GM18909 (cell line): ENCODE results near the gene GPR137B.
"Not testable (repeated sequence)": the region's sequence is repeated elsewhere in the genome, so short reads cannot be mapped to it uniquely, and the experiment has no call there.

Experiments
- ATAC-seq: cut with Tn5 transposase; IDR thresholded peaks from one replicate; pipeline ENCODE4 v1.9.1; 2021; ENCODE audit warnings: mild to moderate bottlenecking; ENCODE audit not compliant: unreplicated experiment, poor library complexity

Gene GPR137B

DNA sequence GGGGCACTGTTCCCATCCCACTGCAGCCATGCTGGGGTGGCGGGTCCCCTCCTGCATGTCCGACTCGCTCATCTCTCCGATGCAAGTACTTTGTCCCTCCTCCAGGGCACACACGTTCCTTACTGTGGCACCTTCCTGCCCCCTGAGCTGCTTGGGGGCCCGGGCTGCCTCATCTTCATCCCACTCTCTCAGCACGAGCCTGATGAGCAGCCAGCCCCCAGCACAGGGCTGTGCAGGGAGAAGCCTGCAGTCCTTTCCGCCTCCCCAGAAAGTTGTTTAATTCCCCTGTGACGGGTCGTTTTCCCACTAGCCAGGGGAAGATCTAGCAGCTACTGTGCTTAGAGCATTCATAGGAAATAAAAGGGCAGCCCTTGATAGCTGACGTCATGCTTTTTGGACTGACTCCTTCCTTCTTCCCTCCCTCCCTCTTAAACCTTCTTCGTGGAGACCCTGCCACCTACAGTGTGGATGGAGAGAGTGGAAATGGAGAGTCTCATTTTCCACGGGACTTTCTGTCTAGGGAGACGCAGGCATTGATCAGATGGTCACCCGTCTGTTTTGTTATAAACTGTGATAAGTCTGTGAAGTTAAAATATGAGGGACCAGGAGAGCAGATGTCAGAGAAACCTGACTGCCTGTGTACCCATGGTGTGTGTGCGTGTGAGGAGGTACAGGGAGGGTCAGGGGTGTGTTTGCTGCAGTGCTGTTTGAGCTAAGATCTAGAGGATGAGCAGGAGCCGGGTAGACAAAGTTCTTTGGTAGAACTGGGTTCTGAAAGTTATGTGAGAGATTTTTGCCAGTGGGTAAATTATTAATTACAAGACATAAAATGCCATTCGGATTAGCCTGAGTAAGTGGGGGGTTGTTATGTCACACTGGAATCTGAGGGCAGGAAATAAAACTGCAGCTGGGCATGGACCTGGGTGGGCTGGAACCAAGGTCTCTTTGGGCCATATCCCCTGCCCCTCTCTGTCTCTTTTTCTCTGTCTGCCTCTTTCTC lies 34.3 kb downstream of the GPR137B start:
- no peak for ATAC-seq

DNA sequence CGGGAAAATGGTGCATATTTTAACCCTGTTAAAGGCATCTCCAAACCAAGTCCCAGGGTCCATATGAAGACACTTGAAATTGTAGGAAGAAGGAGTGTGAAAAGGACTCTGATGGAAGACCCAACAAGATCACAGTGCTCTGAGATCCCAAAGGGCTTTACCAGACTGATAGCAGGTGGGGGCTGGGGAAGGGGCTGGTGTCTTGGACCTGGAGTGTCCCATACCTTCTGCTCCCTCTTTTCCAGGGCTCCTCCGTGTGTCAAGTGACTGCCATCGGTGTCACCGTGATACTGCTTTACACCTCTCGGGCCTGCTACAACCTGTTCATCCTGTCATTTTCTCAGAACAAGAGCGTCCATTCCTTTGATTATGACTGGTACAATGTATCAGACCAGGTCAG lies 37.3 kb downstream of the GPR137B start:
- ATAC-seq = no peak

DNA sequence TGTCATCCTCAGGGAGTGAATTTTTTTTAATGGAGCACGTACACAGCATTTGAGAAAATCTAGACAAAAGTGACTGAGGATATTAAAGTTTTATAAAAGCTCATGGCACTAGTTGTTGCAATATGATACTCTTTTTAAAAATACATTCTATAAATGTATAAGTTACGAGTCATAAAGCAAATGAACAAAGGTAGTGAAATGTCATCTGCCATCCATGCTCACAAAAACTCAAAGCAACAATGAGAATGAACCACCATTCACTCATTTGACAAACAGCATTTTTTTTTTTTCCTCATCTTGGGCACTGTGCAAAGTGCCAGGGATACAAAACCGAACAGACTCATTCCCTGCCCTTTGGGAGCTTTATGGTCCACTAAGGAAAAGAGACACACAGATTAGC lies 38.7 kb downstream of the GPR137B start:
- no peak for ATAC-seq

DNA sequence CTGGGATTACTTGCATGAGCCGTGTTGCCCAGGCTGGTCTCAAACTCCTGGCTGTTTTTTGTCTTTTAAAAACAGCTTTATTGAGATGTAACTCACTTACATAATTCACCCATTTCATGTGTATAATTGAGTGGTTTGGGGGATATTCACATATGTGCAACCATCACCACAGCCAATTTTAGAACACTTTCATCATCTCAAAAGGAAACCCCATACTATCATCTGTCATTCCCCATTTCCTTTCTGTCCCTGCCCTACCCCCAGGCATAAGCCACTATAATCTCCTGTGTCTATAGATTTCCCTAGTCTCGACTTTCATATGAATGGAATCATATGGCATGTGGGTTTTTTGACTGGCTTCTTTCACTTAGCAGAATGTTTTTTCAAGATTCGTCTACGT lies 43.3 kb downstream of the GPR137B start:
- no peak for ATAC-seq

DNA sequence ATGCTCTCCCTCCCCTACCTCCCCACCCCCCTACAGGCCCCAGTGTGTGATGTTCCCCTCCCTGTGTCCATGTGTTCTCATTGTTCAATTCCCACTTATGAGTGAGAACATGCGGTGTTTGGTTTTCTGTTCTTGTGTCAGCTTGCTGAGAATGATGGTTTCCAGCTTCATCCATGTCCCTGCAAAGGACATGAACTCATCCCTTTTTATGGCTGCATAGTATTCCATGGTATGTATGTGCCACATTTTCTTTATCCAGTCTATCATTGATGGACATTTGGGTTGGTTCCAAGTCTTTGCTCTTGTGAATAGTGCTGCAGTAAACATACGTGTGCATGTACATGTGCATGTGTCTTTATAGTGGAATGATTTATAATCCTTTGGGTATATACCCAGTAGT lies 44.1 kb downstream of the GPR137B start:
- not testable (repeated sequence) for ATAC-seq

DNA sequence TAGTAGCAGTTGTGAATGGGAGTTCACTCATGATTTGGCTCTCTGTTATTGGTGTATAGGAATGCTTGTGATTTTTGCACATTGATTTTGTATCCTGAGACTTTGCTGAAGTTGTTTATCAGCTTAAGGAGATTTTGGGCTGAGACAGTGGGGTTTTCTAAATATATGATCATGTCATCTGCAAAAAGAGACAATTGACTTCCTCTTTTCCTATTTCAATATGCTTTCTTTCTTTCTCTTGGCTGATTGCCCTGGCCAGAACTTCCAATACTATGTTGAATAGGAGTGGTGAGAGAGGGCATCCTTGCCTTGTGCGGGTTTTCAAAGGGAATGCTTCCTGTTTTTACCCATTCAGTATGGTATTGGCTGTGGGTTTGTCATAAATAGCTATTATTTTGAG lies 45.7 kb downstream of the GPR137B start:
- ATAC-seq = not testable (repeated sequence)

DNA sequence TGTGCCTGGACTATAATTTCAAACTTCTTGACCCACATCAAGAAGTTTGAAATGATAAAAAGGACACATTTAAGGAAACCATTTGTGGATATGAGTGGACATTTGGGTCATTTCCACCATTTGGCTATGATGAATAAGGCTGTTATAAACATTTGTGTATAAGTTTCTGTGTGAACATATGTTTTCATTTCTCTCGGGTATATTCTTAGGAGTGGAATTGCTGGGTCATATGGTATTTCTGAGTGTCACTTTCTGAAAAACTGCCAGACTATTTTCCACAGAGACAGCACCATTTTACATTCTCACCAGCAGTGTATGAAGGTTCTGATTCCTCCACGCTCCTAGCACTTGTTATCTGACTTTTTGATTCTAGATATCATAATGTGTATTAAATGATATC lies 50.8 kb downstream of the GPR137B start:
- no peak for ATAC-seq

DNA sequence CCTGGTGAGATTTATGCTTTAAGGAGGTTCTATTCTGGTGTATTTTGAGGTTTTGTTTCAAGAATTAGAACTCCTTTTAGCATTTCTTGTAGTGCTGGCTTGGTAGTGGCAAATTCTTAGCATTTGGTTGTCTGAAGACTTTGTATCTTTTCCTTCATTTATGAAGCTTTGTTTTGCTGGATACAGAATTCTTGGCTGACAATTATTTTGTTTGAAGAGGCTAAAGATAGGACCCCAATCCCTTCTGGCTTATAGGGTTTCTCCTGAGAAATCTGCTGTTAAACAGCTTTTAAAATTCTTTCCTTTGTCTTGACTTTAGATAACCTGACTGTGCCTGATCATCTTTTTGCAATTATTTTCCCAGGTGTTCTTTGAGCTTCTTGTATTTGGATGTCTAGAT lies 58.6 kb downstream of the GPR137B start:
- no peak for ATAC-seq

DNA sequence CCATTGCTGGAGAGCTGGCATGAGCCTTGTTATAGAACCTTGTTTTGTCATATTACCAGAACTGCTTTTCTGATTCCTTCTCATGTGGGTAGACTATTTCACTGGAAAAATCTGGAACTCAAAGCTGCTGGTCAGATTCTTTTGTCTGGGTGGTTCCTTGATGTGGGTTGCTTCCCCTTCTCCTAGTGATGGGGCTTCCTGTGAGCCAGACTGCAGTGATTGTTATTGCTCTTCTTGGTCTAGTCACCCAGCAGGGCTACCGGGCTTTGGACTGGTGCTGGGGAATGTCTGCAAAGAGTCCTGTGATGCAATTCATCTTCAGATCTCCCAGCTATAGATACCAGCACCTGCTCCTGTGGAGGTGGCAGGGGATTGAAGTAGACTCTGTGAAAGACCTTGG lies 59.4 kb downstream of the GPR137B start:
- ATAC-seq = no peak

DNA sequence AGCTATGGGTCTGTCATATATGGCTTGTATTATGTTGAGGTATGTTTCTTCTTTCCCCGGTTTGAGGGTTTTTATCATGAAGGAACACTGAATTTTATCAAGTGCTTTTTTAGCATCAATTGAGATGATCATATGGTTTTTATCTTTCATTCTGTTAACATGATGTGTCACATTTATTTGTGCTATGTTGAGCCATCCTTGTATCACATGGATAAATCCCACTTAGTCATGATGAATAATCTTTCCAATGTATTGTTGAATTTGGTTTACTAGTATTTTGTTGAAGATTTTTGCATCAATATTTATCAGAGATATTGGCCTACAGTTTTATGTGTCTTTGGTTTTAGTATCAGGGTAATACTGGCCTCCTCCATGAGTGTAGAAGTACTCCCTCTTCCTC lies 61.7 kb downstream of the GPR137B start:
- no peak for ATAC-seq

DNA sequence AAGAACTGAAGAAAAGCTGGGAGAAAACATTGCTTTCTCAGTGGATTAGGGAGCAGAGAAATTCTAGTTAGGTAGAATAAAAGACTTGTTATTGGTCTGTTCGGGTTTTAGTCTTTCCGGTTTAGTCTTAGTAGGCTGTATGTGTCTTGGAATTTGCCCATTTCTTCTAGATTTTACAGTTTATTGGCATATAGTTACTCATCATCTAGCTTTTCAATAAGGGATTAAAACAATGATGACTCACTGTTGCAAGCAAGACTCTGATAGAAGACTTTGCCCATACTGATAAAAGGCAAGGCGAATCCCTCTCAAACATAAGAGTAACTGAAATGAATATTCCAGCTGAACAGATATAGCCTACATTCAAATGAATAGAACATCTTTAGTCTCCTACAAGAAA lies 62.3 kb downstream of the GPR137B start:
- no peak for ATAC-seq

DNA sequence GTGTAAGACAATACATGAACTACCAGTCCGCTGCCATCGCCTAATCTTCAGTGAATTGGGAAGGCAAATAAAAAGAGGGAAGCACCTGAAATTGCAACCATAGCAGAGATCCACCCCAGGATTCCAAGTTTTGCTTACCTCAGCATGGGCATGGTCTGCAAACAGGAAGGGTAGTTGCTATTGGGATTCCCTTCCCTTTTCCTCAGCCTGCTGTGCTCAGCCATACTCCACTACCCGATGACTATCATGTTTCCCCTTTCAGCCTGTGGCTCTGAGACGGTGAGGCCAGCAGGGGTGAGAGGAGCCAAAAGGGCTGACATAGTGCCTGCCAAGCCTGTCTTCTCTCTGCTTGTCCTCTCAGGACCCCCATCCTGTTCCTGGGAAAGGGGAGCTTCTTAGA lies 64.2 kb downstream of the GPR137B start:
- no peak for ATAC-seq

DNA sequence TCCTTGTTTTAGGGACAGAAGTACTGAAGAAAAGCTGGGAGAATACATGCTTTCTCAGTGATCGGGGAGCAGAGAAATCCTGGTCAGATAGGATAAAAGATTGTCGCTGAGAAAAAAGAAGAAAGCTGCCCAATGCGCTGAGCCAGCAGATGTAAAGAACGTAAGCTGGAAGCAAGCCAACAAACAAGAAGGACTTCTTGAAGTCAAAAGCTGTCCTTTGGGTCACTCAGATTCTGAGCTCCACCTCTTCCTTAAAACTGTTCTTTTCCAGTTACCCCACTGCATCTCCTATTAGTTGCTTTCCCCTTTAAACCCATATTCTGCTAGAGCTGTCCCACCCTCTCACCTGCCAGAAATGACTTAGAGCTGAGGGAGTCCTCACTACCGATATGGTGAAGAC lies 64.8 kb downstream of the GPR137B start:
- ATAC-seq = no peak

DNA sequence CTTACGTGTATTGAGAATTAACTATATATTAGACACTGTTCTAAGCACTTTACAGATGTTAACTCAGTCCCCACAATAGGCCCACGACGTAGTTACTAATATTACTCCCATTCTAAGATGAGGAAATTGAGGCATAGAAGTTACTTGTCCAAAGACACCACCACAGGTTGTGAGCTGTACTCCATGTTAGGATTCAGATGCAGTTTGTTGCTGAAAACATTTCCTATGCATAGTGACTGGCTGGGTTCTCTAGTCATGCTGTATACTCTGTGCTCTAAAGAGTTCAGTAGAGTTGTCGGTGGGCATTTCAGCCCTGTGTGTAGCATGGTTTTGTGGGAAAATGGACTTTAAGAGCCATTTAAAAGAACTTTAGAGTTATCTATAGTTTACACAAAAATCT lies 65.2 kb downstream of the GPR137B start:
- ATAC-seq = no peak

DNA sequence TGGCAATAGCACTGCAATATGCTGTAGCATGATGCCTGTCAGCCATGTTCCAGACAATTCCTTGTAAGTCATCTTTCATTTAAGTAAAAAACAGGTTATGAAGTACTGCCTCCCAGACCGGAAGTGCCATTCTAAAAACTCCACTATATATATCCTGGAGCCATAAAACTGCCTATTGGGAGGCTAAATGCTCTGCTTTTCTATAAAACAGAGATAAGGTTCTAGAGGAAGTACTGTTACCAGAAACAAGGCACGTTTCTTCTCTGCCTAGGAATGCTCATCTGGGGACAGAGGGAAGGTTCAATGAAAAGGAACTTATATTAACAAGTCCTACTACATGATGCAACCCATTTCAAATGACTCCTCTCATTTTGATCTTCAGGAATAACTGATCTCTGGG lies 66.8 kb downstream of the GPR137B start:
- ATAC-seq = no peak

DNA sequence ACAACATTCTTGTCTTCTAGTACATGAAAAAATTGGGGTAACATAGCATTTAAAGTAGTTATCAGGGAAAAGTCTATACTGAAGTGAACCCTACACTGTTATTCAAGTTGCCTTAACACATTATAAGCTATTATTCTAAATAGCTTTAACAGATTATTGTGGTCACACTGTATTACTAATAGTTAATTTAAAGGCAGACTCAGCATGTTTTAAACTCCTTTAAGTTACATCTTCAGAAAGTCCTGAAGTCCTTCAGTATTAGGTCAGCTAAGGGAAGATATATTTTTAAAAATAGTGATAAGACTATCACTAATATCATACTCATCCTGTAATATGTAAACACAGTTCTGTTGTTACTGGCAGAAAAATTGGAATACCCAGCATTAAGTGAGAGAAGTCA lies 67.4 kb downstream of the GPR137B start:
- no peak for ATAC-seq

DNA sequence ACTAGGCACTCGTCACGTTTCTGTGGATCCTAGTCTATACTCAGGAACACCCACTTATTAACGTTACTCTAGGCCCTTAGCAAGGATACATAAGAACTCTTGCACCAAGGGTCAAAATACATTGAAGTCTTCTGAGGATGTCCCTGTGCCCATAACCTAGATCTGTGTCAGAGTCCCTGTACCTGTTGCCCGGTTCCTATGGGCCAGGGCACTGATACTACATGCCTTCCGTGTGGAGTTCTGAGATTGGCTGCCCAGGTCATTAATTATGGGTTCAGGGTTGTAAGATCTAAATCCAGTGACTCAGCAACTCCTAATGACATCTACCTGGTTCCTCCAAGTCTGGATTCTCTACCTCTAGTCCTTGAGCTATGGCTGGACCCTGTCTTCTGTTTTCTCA lies 69.5 kb downstream of the GPR137B start:
- no peak for ATAC-seq

DNA sequence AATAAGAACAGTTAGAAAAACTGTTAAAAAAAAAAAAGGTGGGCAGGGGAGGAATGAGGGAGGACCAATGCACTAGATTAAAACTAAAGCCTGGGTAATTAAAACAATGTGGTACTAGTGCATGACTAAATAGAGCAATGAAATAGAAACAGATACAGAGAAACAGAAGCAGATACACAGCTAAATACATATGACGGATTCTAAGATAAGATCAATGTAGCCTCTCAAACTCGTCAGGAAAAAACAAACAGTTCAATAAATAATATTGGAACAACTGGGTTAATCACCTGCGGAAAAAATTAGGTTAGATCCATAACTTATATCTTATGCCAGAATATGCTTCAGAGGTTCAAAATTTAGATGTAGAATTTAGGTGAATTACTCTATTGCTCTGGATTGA lies 71.2 kb downstream of the GPR137B start:
- no peak for ATAC-seq

DNA sequence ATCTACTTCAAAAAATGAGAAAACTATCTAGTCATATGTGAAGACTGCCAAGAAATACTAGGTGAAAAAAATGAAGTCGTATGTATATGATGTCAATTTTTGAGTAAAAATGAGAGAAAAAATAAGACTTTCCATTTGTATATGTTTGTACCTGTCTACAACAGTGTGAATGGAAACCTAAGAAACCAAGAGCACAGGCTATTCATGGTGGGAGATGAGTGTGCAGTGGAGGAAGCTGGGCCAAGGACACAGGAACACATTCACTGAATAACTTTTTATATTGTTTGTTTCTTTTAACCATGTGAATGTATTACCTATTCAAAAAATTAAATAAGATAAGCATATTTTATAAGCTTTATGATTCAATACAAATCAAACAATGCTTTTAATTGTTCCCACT lies 72.4 kb downstream of the GPR137B start:
- ATAC-seq = no peak

DNA sequence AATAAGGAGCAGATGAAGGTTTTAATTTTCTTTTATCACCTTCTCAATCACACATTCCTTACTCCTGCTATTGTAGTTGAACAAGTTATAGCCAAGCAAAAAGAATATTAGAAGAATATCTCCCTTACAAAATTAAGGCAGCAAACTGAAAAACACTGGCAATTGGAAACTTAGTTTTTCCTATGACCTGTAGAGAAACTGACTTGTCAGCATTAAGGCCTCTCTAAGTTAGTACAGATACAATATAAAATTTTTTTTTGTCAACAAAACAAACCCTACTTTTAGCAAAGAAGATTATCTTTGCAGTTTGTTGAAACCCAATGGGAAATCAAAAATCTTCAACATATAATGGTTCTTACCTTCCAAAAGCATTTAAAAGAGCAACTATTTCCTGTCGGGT lies 78.1 kb downstream of the GPR137B start:
- ATAC-seq = no peak

DNA sequence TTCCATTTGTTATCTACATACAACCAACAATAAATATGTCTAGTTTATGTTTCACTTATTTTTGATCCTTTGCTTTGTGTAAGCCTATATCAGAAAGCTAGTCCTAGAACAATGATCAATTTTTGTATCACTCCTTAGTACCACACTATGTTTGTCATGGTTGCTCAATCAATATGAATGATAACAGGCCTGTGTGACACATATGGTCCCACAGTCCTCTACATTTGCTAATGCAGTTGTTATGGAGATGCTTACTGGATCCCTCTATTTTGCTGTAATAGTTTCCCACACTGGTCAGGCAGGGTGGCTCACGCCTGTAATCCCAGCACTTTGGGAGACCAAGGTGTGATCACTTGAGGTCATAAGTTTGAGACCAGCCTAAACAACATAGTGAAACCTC lies 80.3 kb downstream of the GPR137B start:
- ATAC-seq = no peak

DNA sequence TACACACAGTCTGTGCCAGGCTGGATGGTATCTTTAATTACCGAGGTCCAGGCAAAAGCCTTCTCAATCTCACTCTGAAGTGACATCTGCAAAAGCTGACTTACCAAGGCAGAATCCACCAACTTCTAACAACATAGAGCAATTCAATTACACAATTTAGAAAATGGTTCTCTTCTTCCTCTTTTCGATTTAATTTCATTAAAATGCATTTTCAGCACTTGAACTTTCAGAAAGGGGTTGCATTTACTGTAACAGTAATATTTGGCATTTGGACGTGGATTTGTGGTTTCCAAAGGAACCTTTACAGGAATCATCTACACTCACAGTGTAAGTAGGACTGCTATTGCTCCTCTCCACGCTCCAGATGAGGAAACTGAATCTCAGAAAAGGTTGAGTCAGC lies 86.1 kb downstream of the GPR137B start:
- no peak for ATAC-seq
